Panc1 (cell line): ENCODE measurements around the gene NCAPG2. TPM values are rescaled to one million over a fixed set of nuclear protein-coding genes. Genes with fewer than 3 reads are reported as not detected.

Experiments
- ATAC-seq: fragments of 200-7000 bp; cut with Tn5 transposase; 2 replicates; pipeline ENCODE4 v1.9.1; 2020; ENCODE audit warnings: mild to moderate bottlenecking, moderate library complexity
- BruUV-seq: library from RNA; stranded (reverse); fragments of 400-500 nt; replicated peaks from 2 replicates; lab custom pipeline; 2021; lab: Mats Ljungman, UMichigan
- CTCF ChIA-PET: fragments of 300-600 bp; sonication (Branson Sonifier 250); formaldehyde crosslinking; loops from one replicate; lab custom pipeline; 2022; ENCODE audit warnings: antibody characterized with exemption; lab: Charles Lee
- POLR2A ChIA-PET: fragments of 300-600 bp; sonication (Branson Sonifier 250); formaldehyde crosslinking; loops from one replicate; lab custom pipeline; 2022; ENCODE audit warnings: antibody characterized with exemption; lab: Charles Lee
- DNase-seq: peaks from one replicate; pipeline ENCODE4 v3.0.0-alpha.2; 2010; ENCODE audit warnings: low read depth, low spot score
- H3K27ac ChIP-seq: 2 replicates; pipeline ENCODE4 v1.5.1; 2011; ENCODE audit warnings: mild to moderate bottlenecking, low read length, inconsistent platforms
- H3K27me3 ChIP-seq: fragments of 200-500 bp; sonication (Bioruptor generic); 2 replicates; pipeline ENCODE4 v1.6.0; 2014; ENCODE audit warnings: low read length, inconsistent platforms; ENCODE audit not compliant: control insufficient read depth, insufficient read depth
- H3K36me3 ChIP-seq: fragments of 200-500 bp; sonication (Bioruptor generic); 2 replicates; pipeline ENCODE4 v1.5.1; 2014; ENCODE audit warnings: inconsistent platforms, mild to moderate bottlenecking, low read length, moderate library complexity; ENCODE audit not compliant: control insufficient read depth, insufficient read depth
- H3K4me1 ChIP-seq: 2 replicates; pipeline ENCODE4 v1.5.1; 2011; ENCODE audit warnings: inconsistent platforms, mild to moderate bottlenecking, low read length, moderate library complexity; ENCODE audit not compliant: control insufficient read depth, insufficient read depth
- H3K4me3 ChIP-seq, 2 experiments: 2 replicates each; pipeline ENCODE4 v1.5.1; 2011 to 2012; ENCODE audit warnings: low read depth in 2 of 2, low read length in 2 of 2, mild to moderate bottlenecking in 2 of 2, inconsistent platforms in 1 of 2, moderate library complexity in 1 of 2
- H3K9me3 ChIP-seq: fragments of 200-500 bp; sonication (Bioruptor generic); 2 replicates; pipeline ENCODE4 v1.5.1; 2014; ENCODE audit warnings: low read depth, mild to moderate bottlenecking, inconsistent platforms, low read length, moderate library complexity; ENCODE audit not compliant: control insufficient read depth, insufficient read depth
- CTCF ChIP-seq: fragments of 450-650 bp; IDR thresholded peaks from 2 replicates; pipeline ENCODE4 v1.5.1; 2017; ENCODE audit warnings: mild to moderate bottlenecking
- POLR2AphosphoS5 ChIP-seq: IDR thresholded peaks from 2 replicates; pipeline ENCODE4 v1.6.1; 2012; ENCODE audit warnings: mild to moderate bottlenecking, low read depth, low read length, moderate library complexity
- REST ChIP-seq, 2 experiments: IDR thresholded peaks; 2 replicates each; pipeline ENCODE4 v1.6.1; 2011 to 2012; ENCODE audit warnings: low read depth in 2 of 2, control low read depth in 1 of 2, low read length in 1 of 2, mild to moderate bottlenecking in 1 of 2, moderate library complexity in 1 of 2; ENCODE audit not compliant: insufficient read depth in 1 of 2
- SIN3A ChIP-seq: IDR thresholded peaks from 2 replicates; pipeline ENCODE4 v1.6.1; 2012; ENCODE audit warnings: low read depth, mild to moderate bottlenecking, low read length, moderate library complexity, borderline replicate concordance; ENCODE audit not compliant: insufficient read depth
- TCF7L2 ChIP-seq: IDR thresholded peaks from 2 replicates; pipeline ENCODE4 v1.6.1; 2011; ENCODE audit warnings: mild to moderate bottlenecking, low read depth, low read length, inconsistent platforms
- in situ Hi-C: cut with HindIII; loops from 2 replicates; pipeline ENCODE4 v1.10.0; 2016; ENCODE audit warnings: low sequenced_read_pairs, low pct_unique_long_range_greater_than_20kb
- intact Hi-C: fragments of 100-400 bp; cut with micrococcal nuclease; formaldehyde crosslinking; loops from one replicate; pipeline ENCODE4 v1.10.0; 2022; ENCODE audit not compliant: unreplicated experiment
- total RNA-seq: library from RNA; stranded (reverse); gene quantifications from one replicate; pipeline ENCODE4 v1.2.1, GENCODE V29; 2021; ENCODE audit not compliant: unreplicated experiment

The NCAPG2 gene
- total RNA-seq, 1 experiment from 2014 or later: 81.4 TPM

DNA sequence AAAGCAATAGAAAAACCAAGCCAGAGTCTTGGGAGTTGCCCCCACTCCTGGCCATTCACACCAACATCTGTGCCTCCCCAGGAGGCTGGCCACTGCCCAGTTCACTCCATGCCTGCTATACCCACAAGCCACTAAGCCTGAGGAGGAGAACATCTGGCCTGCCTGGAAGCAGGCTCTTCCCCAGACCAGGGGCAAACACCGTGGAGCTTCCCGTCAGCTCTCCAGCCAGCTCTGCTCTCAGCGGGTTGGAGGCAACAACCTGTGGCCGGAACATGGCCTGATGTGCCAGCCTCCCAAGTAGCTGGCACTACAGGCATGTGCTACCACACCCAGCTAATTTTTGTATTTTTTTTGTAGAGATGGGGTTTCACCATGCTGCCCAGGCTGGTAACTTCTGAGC lies 107.9 kb downstream of the NCAPG2 start:
- no TSS peak for BruUV-seq
- ATAC-seq (0 out of 2 replicates have a peak, but pooled peaks have one; percentile 11), DNase-seq (no peak)
- no peaks in the 10 kb centered on the region for H3K9me3 ChIP-seq
- H3K27me3 ChIP-seq: no peaks in the 10 kb centered on the region
- intact Hi-C loops: no loop called here
- no peak overlapping the region for H3K4me3 ChIP-seq
- in situ Hi-C loops: no loop called here
- H3K36me3 ChIP-seq: no peaks in the 10 kb centered on the region
- no peak for TF ChIP-seq TCF7L2
- TF ChIP-seq REST (IDR thresholded peaks at IDR 0.05; ENCODE audit: insufficient read depth in 1 of 2, low read depth in 2 of 2, low read length in 1 of 2): no peak
- TF ChIP-seq POLR2AphosphoS5: no peak
- no peak for TF ChIP-seq SIN3A
- TF ChIP-seq CTCF: no peak
- POLR2A ChIA-PET: no interaction called here
- CTCF ChIA-PET: no interaction called here
- H3K27ac ChIP-seq: no peak overlapping the region
- no peaks in the 10 kb centered on the region for H3K4me1 ChIP-seq

- ATAC-seq: 0 out of 2 replicates have a peak, but pooled peaks have one; percentile 15
- no peaks in the 10 kb centered on the region for H3K36me3 ChIP-seq
- DNase-seq: no peak
- H3K9me3 ChIP-seq: no peaks in the 10 kb centered on the region
- H3K4me3 ChIP-seq: no peak overlapping the region
- CTCF ChIA-PET: no interaction called here
- H3K27ac ChIP-seq: no peak overlapping the region
- H3K27me3 ChIP-seq: no peaks in the 10 kb centered on the region
- H3K4me1 ChIP-seq: no peaks in the 10 kb centered on the region
- in situ Hi-C loops (no loop called here), intact Hi-C loops (no loop called here)
- POLR2A ChIA-PET: no interaction called here
- TF ChIP-seq POLR2AphosphoS5 (no peak), REST (IDR thresholded peaks at IDR 0.05; ENCODE audit: insufficient read depth in 1 of 2, low read depth in 2 of 2, low read length in 1 of 2) (no peak), SIN3A (no peak), CTCF (no peak), TCF7L2 (no peak)
- BruUV-seq: no TSS peak
Observed at GRCh38 chr7:158596309-158596708, 108.3 kb downstream of the NCAPG2 start.
